GM23338 (cell line): ENCODE data around the gene URI1. TPM values are rescaled to one million over a fixed set of nuclear protein-coding genes. Genes with fewer than 3 reads are reported as not detected.

Experiments used
- polyA plus RNA-seq: library from polyadenylated mRNA; unstranded; fragments of >200 nt; fragmentation: Nextera tagmentation; extraction: Ambion mirVana; gene quantifications from 2 replicates; pipeline ENCODE4 v1.2.1, GENCODE V29; 2016
- small RNA-seq: library from RNA; depleted of rRNA; stranded (forward); fragments of <200 nt; gene quantifications from one replicate; pipeline ENCODE3, GENCODE V24; 2014; ENCODE audit warnings: low replicate concordance
- total RNA-seq: library from RNA; depleted of rRNA; stranded (reverse); fragments of >200 nt; shearing (Covaris generic); gene quantifications from 2 replicates; pipeline ENCODE4 v1.2.3, GENCODE V29; 2014; rRNA removed

URI1 gene
- total and polyA plus RNA-seq, 2 experiments from 2014 or later, result 27.6 to 68.4 TPM

Small RNA genes within 50 kb of the gene (small RNA-seq; reads per million reads assigned to genes)
- gene AC008798.1, result not detected
- not detected for gene TAF9P3

Other genes starting within 250 kb of the URI1 start
- 13.0 and 17.2 TPM in 2 replicates for gene C19orf12, start 227.0 kb upstream of the URI1 start, total RNA-seq
- 8.4 and 11.4 TPM in 2 replicates for gene C19orf12, start 227.0 kb upstream of the URI1 start, polyA plus RNA-seq
- 38.3 and 52.8 TPM in 2 replicates for gene CCNE1, start 130.2 kb upstream of the URI1 start, total RNA-seq
- 26.1 and 31.3 TPM in 2 replicates for gene CCNE1, start 130.2 kb upstream of the URI1 start, polyA plus RNA-seq